ENCODE data around the gene RBM20.

Gene RBM20

DNA sequence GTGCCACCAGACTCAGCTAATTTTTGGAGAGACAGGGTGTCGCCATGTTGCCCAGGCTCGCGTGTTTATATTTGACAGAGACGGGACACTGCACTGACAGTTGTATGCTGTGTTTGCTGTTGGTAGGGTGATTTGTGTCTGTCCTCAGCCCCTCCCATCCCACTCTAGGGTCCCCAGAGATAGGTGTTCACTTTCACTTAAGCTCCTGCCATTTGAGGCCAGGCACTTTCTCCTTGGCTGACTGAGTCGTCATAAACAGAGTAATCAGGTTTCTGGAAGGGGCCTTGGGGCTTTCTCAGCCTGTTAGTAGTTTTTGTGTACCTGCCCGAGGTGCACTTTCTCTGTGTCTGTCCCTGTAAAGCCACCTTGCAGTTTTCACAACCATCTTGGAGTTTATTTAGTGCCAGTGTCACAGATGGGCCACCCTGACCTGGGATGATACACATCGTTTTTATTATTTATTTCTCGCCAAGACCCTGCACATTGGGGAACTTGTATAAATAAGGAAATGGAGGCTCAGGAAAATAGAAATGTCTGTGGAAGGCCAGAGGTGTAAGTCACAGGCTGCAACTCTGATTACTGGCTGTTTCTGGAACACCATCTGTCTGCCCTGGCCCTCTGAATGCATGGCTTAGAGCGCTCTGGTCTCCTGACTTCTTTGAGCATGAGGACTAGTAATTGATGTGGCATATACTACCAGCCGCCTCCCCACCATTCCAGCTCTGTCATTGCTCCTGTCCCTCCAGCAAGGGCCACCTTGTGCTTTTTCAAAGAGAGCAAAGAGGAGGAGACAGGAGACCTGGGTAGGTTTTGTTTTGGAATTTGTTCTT lies 145.7 kb downstream of the RBM20 start:
- no peak for DNase-seq

DNA sequence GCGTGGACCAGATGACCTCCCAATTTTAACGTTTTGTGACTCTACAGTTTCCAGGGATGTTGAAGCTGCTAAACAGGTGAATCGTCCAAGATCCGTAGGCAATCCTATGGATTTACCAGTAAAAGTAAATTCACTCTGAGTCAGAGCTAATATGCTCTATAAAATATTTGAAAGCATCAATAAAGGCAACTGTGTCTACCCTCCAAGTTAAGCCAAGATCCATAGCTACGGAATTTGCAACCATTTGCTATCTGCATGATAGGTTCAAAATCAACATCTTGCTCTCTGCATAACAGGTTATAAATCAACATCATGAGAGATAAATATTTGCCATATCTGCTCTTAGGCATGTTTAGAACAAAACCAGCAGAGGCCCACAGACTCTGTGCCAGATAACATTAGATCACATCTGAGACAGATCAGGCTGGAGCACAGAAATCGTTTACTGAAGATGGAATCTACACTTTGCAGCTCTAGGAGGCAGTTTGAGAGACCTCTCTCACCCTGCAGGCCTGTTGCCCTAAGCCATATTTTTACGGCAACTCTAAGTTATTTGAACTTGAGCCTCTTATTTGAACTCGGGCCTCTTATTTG lies 146.9 kb downstream of the RBM20 start:
- no peak for DNase-seq

DNA sequence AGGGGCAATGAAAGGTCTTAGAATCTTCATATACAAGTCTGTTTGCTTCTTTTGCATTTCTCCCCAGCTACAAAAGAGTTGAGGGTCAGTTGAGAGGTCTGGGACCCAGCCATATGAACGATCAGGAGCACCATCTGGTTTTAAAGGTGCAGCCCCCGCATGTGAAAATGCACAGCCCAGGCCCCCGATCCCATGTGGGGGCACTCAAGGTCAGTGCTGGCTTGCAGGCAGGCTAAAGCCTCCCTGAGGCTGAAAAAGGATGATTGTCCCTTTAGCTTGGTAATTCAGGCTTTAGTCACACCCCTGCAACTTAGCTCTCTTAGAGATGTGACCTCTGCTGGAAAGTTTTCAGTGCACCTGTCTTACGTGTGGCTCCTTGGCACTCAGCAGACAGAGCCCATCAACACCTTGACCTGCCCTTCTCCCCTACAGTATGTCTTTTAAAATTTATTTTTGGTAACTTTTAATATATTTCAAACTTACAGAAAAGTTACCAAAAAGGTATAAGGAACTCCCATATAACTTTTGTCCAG lies 147.5 kb downstream of the RBM20 start:
- DNase-seq = no peak

DNA sequence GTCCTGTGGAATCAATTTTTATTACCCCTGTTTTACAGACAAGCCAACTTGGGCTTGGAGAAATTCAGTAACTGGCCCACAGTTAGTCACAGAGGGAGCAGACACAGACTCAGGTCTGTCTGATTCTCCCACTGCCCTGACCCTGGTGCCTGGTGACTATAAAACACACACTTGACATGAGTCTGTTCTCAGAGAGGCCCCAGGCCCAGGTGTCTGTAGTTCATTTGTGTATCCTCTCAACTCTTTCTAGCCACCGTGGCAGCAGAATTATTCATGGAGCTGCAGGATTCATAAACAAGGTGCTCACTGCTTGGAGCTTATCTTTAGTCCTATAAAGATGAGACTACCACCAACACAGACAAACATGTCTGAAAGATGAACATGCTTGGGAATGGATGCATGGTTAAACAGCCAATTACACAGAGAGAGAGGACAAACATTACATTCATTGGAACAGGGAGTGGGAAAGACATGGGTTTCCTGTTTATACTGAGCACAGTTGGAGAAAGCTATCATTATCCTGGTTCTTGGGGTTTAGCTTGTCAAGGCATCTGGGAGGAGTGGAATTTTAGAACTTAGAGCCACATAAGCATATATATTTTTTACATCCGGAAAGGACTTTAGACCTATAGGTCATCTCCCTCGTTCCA lies 148.5 kb downstream of the RBM20 start:
- no peak for DNase-seq

DNA sequence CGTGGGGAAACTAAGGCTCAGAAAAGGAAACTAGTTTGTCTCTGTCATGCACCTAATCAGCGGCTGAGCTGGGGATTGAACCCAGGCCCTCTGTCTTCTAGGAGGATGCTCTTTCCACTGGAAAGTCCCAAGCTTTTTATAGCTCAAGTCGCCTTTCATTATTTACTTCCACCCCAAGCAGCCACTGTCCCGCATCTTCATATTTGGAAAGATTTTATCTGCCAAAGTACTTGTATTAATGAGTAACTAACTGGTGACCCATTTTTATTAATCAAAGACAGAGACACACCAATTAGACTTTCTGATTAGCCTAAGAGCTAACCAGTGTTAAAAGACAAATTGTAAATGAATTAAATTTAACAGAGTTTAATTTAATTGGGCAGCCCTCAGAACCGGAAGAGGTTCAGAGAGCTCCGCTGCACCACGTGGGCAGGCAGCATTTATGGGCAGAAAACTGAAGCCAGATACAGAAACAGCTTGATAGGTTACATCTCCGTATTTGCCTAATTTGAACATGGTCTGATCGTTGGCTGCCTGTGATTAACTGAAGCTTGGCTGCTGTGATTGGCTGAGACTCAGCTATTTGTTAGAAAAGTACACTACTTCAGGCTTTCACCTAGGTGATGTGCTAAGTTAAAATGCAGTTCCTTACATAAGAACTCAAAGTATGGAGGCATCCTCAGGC lies 149.1 kb downstream of the RBM20 start:
- no peak for DNase-seq

DNA sequence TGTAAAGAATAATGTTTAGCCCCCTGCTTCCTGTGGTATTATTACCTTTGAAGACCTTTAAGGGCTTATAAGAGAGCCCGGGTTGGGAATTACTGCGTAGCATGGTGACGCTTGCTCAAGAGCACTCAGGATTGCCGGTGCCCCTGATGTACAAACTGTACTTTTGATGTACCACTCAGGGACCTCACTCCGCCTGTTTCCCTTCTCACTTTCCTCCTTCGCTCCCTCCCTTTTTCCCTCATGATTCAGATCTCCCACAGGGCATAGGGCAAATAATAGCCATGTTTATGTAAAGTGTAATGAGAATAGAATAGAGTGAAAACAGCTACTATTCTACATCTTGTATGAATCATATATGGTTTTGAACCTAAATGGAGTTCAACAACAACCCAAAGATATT lies 149.8 kb downstream of the RBM20 start:
- DNase-seq = no peak

DNA sequence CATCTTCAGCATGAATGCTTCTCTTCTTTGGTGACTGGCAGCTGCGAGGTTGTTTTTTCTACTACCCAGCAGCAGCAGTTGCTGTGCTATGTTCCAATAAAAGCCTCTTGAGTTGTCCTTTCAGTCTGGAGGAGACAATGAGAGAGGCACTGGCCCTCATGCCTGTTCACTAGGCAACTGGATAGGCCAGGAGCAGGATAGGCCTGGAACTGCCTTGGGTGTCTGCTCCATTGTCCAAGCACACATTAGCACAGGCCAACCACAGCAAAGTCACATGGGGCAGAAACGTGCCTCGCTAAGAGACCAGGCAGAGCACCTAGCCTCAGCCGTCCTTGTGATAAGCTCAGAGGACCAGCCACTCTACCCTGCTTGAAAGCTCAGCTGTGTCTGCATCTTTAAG lies 150.7 kb downstream of the RBM20 start:
- DNase-seq = no peak

DNA sequence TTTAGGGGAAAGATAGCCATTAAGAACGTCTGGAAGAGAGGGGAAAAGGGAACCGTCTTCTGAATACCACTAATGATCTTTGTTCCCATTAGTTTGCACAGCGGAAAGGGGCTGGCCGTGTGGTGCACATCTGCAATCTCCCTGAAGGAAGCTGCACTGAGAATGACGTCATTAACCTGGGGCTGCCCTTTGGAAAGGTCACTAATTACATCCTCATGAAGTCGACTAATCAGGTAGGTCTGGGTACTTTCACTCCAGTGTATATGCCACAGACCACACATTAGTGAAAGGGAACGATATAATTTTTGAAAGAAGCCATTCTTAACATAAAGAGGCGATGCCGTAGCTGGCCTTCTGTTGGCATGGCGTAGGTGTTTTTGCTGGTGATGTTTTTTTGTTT lies 153.3 kb downstream of the RBM20 start:
- no peak for DNase-seq

DNA sequence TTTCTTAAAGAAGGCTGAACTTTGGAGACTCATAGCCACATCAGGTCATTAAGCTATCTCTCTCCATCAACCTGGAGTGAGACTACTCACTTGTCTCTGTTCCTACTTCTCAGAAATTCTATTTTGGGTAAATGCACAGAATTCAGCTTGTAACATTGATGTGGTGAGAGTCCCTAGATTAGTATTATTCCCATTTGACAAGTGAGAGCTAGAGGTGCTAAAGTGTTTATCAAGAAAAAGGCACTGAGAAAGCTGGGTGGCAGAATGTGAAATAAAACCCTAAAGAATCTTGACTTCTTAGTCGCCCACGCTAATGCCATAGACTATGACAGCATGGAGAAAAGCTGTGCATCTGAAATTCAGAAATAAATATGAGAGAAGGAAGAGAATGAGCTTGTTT lies 154.2 kb downstream of the RBM20 start:
- no peak for DNase-seq

DNA sequence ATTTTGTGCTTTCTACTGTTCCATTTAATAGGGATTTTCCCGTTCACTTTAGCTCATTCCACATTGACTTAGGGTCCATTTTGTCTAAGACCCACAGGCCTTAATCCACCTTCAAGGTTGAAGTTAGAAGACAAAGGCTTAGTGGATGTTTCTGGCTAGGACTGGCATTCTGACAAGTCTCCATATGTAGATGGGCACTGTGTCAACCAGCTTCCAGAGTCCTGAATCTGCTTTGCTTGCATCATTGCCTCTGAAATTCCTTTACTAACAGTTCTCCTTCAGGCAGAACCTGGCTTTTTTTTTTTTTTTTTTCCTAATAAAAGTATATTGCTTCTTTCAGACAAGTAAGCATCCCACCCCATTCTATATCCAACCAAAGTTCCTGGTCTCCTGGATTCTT lies 158.0 kb downstream of the RBM20 start:
- no peak for DNase-seq

DNA sequence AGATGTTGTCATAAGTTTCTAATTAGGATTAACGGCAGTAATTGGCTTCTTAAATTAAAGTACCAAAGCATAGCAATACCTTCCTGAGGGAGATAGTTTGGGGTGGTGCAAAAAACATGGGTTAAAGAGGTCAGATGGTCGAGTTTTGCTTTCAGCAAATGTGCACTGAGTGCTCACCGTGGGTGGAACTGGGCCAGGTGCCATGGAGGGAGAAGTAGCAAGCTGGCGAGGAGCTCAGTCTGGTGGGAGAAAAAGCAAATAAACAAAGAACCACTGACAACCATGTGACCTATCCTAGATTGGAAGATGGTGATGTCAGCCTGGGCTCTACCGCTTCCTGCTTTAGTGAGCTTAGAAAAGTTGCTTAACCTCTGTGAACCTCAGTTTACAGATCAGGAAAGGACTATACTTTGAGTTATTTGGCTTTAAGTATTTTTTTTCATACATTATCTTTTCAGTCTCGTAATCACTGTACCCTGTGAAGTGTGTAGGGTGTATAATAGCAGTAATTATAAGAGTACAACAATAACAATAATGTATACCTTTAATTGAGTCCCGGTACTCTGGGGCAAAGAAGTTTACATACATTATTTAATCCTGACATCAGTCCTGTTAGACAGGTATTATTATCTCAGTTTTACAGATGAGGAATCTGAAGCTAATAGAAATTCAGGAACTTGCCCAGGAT lies 158.6 kb downstream of the RBM20 start:
- peak in 3 of 5 donors; percentile 5 to 43 (median 23) for DNase-seq

DNA sequence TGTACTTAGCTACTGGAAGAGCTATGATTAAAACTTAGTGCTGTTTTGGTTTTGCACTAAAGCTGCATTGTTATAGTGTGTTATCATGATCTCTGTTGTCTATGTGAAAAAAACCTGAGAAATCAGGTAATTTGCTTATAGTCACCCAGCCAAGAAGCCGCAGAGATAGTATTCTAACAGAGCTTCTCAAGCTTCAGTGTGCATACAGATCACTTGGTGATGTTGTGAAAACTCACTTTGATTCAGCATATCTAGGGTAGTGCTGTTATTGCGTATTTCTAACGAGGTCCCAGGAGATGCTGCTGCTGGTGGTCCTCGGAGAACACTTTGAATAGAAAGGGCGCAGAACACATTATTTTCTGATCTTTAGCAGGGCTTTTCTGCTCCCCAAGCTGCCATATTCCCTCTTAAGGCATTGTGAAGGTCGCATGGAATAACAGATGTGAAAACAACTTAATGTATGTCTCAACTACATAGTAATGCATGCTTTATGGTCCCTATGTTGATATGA lies 159.2 kb downstream of the RBM20 start:
- no peak for DNase-seq

DNA sequence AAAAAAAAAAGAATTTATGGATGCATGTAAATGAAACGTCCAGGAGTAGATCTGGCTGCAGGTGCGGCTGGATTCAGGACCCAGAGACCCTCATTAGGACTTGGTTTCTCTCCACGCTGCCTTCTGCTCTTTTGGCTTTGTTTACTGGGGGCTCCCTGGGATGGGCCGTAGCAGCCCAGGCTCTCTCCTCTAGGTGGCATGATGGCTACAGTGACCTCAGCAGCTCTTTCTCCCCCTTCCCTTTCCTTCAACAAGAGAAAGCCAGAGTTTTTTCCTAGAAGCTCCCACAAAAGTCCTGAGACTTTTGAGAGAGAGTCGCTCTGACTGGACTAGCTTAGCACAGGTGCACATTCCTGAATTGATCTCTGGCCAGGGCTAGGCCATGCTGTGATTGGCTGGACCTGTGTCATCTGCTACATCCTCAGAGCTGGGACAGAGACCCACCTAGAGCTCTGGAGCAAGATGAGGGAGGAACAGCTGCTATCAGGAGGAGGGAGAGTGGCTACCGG lies 159.7 kb downstream of the RBM20 start:
- DNase-seq = peak in 2 of 5 donors; percentile 14 to 21

DNA sequence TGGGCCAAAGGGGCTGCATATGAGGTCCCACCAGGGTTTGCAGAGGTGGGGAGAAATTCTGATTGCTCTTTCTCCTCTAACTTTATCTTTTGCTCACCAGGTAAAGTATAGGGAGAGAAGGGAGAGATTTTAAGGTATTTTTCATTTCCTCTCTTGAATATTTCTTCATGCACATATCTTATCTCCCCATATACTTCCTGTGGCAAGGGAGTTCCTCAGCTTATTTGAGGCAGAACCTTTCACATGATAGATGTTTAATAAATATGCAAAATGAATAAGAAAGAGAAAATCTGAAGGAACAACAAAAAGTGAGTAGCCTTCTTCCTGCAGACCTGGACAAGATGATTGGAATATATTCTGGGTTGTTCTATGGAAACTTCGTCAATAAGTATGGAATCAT lies 160.2 kb downstream of the RBM20 start:
- no peak for DNase-seq

DNA sequence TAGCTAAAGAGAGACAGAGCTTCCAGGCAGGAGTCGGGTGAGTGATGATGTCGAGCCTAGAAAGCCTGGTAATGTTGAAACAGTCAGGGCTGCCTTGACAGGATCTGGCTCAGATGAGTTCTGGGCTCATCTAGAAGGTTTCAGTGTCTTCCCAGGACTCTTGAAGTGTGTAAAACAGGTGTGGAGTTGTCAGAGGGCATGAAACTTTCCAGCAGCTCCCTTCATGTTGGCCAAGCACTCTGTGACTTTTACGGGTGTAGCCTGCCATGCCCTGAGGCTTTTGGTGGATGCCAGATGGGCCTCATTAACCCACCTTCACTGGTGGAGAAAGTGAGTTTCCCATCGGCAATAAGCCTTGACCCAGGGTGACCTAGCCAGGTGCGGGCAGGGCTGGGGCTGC lies 161.2 kb downstream of the RBM20 start:
- DNase-seq = no peak

DNA sequence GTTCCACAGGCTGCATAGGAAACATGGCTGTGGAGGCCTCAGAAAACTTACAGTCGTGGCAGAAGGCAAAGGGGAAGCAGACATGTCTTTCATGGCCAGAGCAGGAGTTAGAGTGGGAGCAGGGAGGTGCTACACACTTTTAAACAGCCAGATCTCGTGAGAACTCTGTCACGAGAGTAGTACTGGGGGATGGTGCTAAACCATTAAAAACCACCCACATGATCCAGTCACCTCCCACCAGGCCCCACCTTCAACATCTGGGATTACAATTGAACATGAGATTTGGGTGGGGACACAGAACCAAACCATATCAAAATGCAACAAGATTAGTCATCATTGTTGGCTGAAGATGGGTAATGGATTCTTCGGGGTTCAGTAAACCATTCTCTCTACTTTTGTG lies 162.2 kb downstream of the RBM20 start:
- DNase-seq = no peak

DNA sequence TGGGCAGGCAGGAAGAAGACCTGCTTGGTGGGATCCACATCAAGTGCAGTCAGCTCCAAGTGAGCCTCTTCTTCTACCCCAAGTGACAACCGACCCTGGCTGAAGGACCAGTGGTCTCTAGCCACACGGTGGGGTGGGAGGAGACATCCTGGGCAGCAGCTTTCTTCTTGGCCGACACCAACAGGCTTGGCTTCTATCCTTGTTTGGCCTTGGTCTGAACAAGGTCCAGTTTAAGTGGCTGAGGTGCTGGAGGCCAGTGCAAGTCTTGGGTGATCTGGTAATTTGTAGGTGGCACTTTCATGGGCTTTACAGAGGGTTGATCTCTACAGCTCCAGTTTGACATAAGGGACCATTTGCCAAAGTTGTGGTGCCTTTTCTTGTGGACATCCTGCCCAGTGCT lies 164.0 kb downstream of the RBM20 start:
- no peak for DNase-seq

DNA sequence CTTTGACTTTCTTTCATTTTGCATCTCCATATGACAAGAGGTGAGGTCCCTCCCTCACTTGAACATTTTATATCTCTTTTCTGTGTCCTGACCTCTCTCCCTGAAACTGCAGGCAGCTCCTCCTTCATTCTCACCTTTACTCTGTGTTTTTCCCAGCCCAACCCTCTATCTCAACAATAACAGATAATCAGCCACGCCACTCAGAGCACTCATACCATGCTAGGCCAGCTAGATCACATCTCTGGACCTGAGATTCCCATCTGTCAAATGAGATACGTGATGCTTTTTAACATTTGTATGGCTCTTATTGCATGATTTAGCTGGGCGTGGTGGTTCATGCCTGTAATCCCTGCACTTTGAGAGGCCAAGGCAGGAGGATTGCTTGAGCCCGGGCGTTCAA lies 164.5 kb downstream of the RBM20 start:
- DNase-seq = no peak

DNA sequence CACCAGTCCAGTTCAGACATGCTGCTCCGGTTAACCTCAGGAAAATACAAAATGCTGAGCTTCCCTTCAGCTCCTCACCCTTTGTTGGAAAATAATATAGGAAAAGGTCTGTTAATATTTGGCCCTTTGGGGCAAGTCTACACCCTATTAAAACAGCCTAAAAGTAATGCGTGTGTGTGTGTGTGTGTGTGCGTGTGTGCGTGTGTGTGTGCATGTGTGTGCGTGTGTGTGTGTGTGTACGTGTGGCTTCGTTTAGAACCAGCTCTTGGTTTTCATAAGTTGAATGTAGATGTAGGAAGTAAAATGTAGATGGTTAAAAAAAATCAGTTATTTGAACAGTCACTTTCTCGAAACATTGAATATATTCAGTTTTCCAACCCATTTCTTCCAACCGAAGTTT lies 166.5 kb downstream of the RBM20 start:
- no peak for DNase-seq

DNA sequence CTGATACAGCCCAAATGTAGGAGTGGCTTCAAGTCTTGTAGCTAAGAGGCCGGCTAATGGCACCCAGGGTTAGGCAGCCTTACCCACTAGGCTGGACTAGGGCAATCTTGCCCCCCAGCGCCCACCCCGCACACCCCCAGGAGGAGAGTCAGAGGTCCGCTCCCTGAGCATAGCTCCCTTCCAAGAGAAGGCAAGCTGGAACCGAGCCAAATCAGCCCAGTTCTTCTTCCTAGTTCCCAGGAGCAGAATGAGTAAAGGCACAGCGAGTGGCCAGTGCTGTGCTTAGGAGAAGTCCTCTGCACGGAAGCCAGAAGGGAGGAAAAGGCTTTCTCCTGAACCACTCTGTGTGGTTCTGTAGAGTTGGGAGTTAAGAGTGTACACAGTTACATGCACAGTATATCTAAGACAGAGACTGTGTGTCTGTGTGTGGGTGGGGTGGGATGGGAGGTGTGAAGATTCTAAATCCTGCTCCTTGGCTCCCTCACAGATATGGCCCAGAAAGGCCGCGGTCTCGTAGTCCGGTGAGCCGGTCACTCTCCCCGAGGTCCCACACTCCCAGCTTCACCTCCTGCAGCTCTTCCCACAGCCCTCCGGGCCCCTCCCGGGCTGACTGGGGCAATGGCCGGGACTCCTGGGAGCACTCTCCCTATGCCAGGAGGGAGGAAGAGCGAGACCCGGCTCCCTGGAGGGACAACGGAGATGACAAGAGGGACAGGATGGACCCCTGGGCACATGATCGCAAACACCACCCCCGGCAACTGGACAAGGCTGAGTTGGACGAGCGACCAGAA lies 167.8 kb downstream of the RBM20 start:
- DNase-seq = no peak

DNA sequence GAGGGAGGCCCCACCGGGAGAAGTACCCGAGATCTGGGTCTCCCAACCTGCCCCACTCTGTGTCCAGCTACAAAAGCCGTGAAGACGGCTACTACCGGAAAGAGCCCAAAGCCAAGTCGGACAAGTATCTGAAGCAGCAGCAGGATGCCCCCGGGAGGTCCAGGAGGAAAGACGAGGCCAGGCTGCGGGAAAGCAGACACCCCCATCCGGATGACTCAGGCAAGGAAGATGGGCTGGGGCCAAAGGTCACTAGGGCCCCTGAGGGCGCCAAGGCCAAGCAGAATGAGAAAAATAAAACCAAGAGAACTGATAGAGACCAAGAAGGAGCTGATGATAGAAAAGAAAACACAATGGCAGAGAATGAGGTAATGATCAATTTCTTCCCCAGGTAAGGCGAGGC lies 168.4 kb downstream of the RBM20 start:
- no peak for DNase-seq

Measured in T-helper 1 cell (primary cell).